ENCODE measurements around the gene UBE2F.

DNA sequence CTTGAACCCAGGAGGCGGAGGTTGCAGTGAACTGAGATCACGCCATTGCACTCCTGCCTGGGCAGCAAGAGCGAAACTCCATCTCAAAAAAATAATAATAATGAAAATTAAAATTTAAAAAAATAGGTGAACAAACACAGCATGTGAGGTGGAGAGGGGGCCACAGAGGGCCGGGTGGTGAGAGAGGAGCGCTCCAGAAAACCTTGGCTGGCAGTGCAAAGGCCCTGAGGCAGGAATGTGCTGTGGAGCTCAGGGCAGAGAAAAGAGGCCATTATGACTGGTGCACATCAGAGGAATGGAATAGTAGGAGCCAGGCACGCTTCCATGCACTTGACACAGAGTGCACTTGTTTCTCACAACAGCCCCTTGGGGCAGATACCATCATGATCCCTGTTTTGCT lies 72.3 kb downstream of the UBE2F start:
- TF ChIP-seq, protein P1, sequence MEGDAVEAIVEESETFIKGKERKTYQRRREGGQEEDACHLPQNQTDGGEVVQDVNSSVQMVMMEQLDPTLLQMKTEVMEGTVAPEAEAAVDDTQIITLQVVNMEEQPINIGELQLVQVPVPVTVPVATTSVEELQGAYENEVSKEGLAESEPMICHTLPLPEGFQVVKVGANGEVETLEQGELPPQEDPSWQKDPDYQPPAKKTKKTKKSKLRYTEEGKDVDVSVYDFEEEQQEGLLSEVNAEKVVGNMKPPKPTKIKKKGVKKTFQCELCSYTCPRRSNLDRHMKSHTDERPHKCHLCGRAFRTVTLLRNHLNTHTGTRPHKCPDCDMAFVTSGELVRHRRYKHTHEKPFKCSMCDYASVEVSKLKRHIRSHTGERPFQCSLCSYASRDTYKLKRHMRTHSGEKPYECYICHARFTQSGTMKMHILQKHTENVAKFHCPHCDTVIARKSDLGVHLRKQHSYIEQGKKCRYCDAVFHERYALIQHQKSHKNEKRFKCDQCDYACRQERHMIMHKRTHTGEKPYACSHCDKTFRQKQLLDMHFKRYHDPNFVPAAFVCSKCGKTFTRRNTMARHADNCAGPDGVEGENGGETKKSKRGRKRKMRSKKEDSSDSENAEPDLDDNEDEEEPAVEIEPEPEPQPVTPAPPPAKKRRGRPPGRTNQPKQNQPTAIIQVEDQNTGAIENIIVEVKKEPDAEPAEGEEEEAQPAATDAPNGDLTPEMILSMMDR (IDR thresholded peaks at IDR 0.05) = no peak
- TF ChIP-seq POLR2A (IDR thresholded peaks at IDR 0.05) (no peak), POLR2AphosphoS5 (IDR thresholded peaks at IDR 0.05) (no peak)

Data from breast epithelium (tissue), 3 donors.